SKM-1 treated with dmso at 0.1 percent for 144 hours (cell line): ENCODE data around the gene SMIM8.

ENCODE experiments used
- DNase-seq: peaks from one replicate; lab custom pipeline; 2025; ENCODE audit not compliant: unreplicated experiment; lab: John Stamatoyannopoulos, UW

Gene SMIM8

GRCh38 chr6:87333591-87334181 is 11.3 kb downstream of the SMIM8 start:
- no peak for DNase-seq

- DNase-seq: no peak
Measured at GRCh38 chr6:87334683-87335082, 12.3 kb downstream of the SMIM8 start.

GRCh38 chr6:87336367-87336766 is 14.0 kb downstream of the SMIM8 start:
- DNase-seq: no peak

- no peak for DNase-seq
Measured at GRCh38 chr6:87340230-87340629, 17.8 kb downstream of the SMIM8 start.

- no peak for DNase-seq
Measured at GRCh38 chr6:87341158-87341557, 18.8 kb downstream of the SMIM8 start.

- no peak for DNase-seq
Measured at GRCh38 chr6:87341899-87342298, 19.5 kb downstream of the SMIM8 start.

GRCh38 chr6:87342829-87343228 is 20.4 kb downstream of the SMIM8 start:
- no peak for DNase-seq

GRCh38 chr6:87344731-87345130 is 22.3 kb downstream of the SMIM8 start, which contains the start of gene C6orf163:
TSS of gene C6orf163 (plus strand) at chr6:87344813. CDS start at chr6:87345100, 287 bp downstream.
- DNase-seq: no peak

- DNase-seq: no peak
Measured at GRCh38 chr6:87346700-87347099, 24.3 kb downstream of the SMIM8 start.

- no peak for DNase-seq
Measured at GRCh38 chr6:87349896-87350295, 27.5 kb downstream of the SMIM8 start.

- DNase-seq: no peak
Measured at GRCh38 chr6:87350516-87350915, 28.1 kb downstream of the SMIM8 start.

GRCh38 chr6:87351583-87351982 is 29.2 kb downstream of the SMIM8 start:
- DNase-seq: no peak

- DNase-seq: no peak
Measured at GRCh38 chr6:87356181-87356580, 33.8 kb downstream of the SMIM8 start.

GRCh38 chr6:87357479-87358196 is 35.2 kb downstream of the SMIM8 start:
- DNase-seq: no peak

- DNase-seq: no peak
Measured at GRCh38 chr6:87364602-87365252, 42.3 kb downstream of the SMIM8 start.

GRCh38 chr6:87366072-87366827 is 43.9 kb downstream of the SMIM8 start:
- DNase-seq: no peak

- DNase-seq: no peak
Measured at GRCh38 chr6:87366899-87367298, 44.5 kb downstream of the SMIM8 start.

- no peak for DNase-seq
Measured at GRCh38 chr6:87373377-87373776, 51.0 kb downstream of the SMIM8 start.

GRCh38 chr6:87375315-87375714 is 52.9 kb downstream of the SMIM8 start:
- DNase-seq: no peak

- DNase-seq: no peak
Measured at GRCh38 chr6:87376643-87377042, 54.3 kb downstream of the SMIM8 start.

- DNase-seq: no peak
Measured at GRCh38 chr6:87378947-87379346, 56.6 kb downstream of the SMIM8 start.

GRCh38 chr6:87382861-87383260 is 60.5 kb downstream of the SMIM8 start:
- no peak for DNase-seq
